ENCODE data around the gene UNC79. TPM values are rescaled to one million over a fixed set of nuclear protein-coding genes. Genes with fewer than 3 reads are reported as not detected.

UNC79 gene
- total RNA-seq, 1 donor from 2014 or later = 0.18 TPM

- peaks cover 11% of the 10 kb centered on the region for H3K27me3 ChIP-seq (ENCODE audit: low read depth)
- no peak overlapping the region for H3K4me3 ChIP-seq
- no peak overlapping the region for H3K27ac ChIP-seq
- no peaks in the 10 kb centered on the region for H3K36me3 ChIP-seq
- no peak for ATAC-seq
- H3K4me1 ChIP-seq = no peaks in the 10 kb centered on the region
- H3K9me3 ChIP-seq = no peaks in the 10 kb centered on the region
- intact Hi-C loops (cut with DNase I) = no loop called here
- no peak for TF ChIP-seq CTCF (IDR thresholded peaks at IDR 0.05)
- DNase-seq = no peak
Measured at GRCh38 chr14:93686268-93686667, 255.5 kb downstream of the UNC79 start.

- no peak overlapping the region for H3K4me3 ChIP-seq
- DNase-seq (no peak), ATAC-seq (no peak)
- H3K27me3 ChIP-seq (ENCODE audit: low read depth) = peaks cover 11% of the 10 kb centered on the region
- no peaks in the 10 kb centered on the region for H3K9me3 ChIP-seq
- H3K27ac ChIP-seq = no peak overlapping the region
- intact Hi-C loops (cut with DNase I) = no loop called here
- H3K36me3 ChIP-seq = no peaks in the 10 kb centered on the region
- TF ChIP-seq CTCF (IDR thresholded peaks at IDR 0.05) = no peak
- H3K4me1 ChIP-seq = no peaks in the 10 kb centered on the region
Measured at GRCh38 chr14:93688239-93688666, 257.5 kb downstream of the UNC79 start.

- H3K4me1 ChIP-seq = no peaks in the 10 kb centered on the region
- H3K9me3 ChIP-seq = no peaks in the 10 kb centered on the region
- no peak for ATAC-seq
- no peaks in the 10 kb centered on the region for H3K36me3 ChIP-seq
- no peak for TF ChIP-seq CTCF (IDR thresholded peaks at IDR 0.05)
- no peak for DNase-seq
- no peak overlapping the region for H3K4me3 ChIP-seq
- no peak overlapping the region for H3K27ac ChIP-seq
- intact Hi-C loops (cut with DNase I) = no loop called here
- peaks cover 11% of the 10 kb centered on the region for H3K27me3 ChIP-seq (ENCODE audit: low read depth)
Measured at GRCh38 chr14:93688820-93689219, 258.1 kb downstream of the UNC79 start.

GRCh38 chr14:93690146-93690545 is 259.4 kb downstream of the UNC79 start:
- intact Hi-C loops (cut with DNase I) = no loop called here
- no peak for ATAC-seq
- TF ChIP-seq CTCF (IDR thresholded peaks at IDR 0.05) = no peak
- H3K27ac ChIP-seq = no peak overlapping the region
- H3K4me3 ChIP-seq = no peak overlapping the region
- H3K4me1 ChIP-seq = no peaks in the 10 kb centered on the region
- peaks cover 11% of the 10 kb centered on the region for H3K27me3 ChIP-seq (ENCODE audit: low read depth)
- no peaks in the 10 kb centered on the region for H3K36me3 ChIP-seq
- no peak for DNase-seq
- H3K9me3 ChIP-seq = no peaks in the 10 kb centered on the region

- H3K4me3 ChIP-seq = no peak overlapping the region
- H3K4me1 ChIP-seq = no peaks in the 10 kb centered on the region
- ATAC-seq (no peak), DNase-seq (no peak)
- no peaks in the 10 kb centered on the region for H3K36me3 ChIP-seq
- H3K9me3 ChIP-seq = no peaks in the 10 kb centered on the region
- no peak overlapping the region for H3K27ac ChIP-seq
- H3K27me3 ChIP-seq (ENCODE audit: low read depth) = peaks cover 11% of the 10 kb centered on the region
- intact Hi-C loops (cut with DNase I) = no loop called here
- TF ChIP-seq CTCF (IDR thresholded peaks at IDR 0.05) = no peak
Measured at GRCh38 chr14:93691042-93691780, 260.5 kb downstream of the UNC79 start.

All from lower lobe of right lung (tissue), 2 donors.